Endodermal cell (in vitro differentiated cells): ENCODE results near the gene CASZ1. TPM values are rescaled to one million over a fixed set of nuclear protein-coding genes. Genes with fewer than 3 reads are reported as not detected.

Source experiments
- DNase-seq: peaks from one replicate; pipeline ENCODE4 v3.0.0-alpha.2; 2017
- H3K27ac ChIP-seq: 2 replicates; pipeline ENCODE4 v1.5.1; 2013; ENCODE audit warnings: mild to moderate bottlenecking, low read depth, low read length, moderate library complexity
- H3K27me3 ChIP-seq: 2 replicates; pipeline ENCODE4 v1.6.1; 2013; ENCODE audit warnings: mild to moderate bottlenecking, low read length, moderate library complexity; ENCODE audit not compliant: insufficient read depth, control insufficient read depth, poor library complexity, severe bottlenecking
- H3K36me3 ChIP-seq: 2 replicates; pipeline ENCODE4 v1.7.0; 2013; ENCODE audit warnings: mild to moderate bottlenecking, low read length, moderate library complexity; ENCODE audit not compliant: control insufficient read depth, insufficient read depth
- H3K4me1 ChIP-seq: one replicate; pipeline ENCODE4 v1.7.0; 2013; ENCODE audit warnings: low read length; ENCODE audit not compliant: control insufficient read depth, insufficient read depth
- H3K4me3 ChIP-seq: 2 replicates; pipeline ENCODE4 v1.5.1; 2013; ENCODE audit warnings: mild to moderate bottlenecking, low read length, moderate library complexity
- H3K9ac ChIP-seq: 2 replicates; pipeline ENCODE4 v1.6.1; 2013; ENCODE audit warnings: mild to moderate bottlenecking, low read length, moderate library complexity; ENCODE audit not compliant: poor library complexity, severe bottlenecking; ENCODE audit errors: extremely low read depth
- H3K9me3 ChIP-seq: 2 replicates; pipeline ENCODE4 v1.6.1; 2013; ENCODE audit warnings: mild to moderate bottlenecking, low read length, moderate library complexity; ENCODE audit not compliant: control insufficient read depth
- H3K27ac Mint-ChIP-seq: 2 replicates; pipeline ENCODE4 v1.8.0; 2020; ENCODE audit warnings: mixed read lengths
- H3K27me3 Mint-ChIP-seq: 2 replicates; pipeline ENCODE4 v1.8.0; 2021; ENCODE audit warnings: mild to moderate bottlenecking, mixed read lengths; ENCODE audit not compliant: insufficient read depth
- H3K36me3 Mint-ChIP-seq: 2 replicates; pipeline ENCODE4 v1.8.0; 2020; ENCODE audit warnings: low read depth, mixed read lengths
- H3K4me1 Mint-ChIP-seq: 2 replicates; pipeline ENCODE4 v1.8.0; 2020; ENCODE audit warnings: mixed read lengths
- H3K4me3 Mint-ChIP-seq: 2 replicates; pipeline ENCODE4 v1.8.0; 2020; ENCODE audit warnings: mild to moderate bottlenecking, moderate library complexity, mixed read lengths
- H3K9me3 Mint-ChIP-seq: 2 replicates; pipeline ENCODE4 v1.8.0; 2020; ENCODE audit warnings: mild to moderate bottlenecking, mixed read lengths
- WGBS, 2 experiments: methylation state at CpG; one replicate each; pipeline versions ENCODE4 v1.1.5 to v1.1.7; 2013; ENCODE audit warnings: missing lambda C conversion rate in 2 of 2, mixed read lengths in 1 of 2; ENCODE audit not compliant: insufficient coverage in 1 of 2, insufficient read length in 1 of 2; 5-methylcytosine and 5-hydroxymethylcytosine counted together
- total RNA-seq, 2 donors: library from RNA; stranded (reverse); fragmentation: NEBNext Ultra II Directional in 1 of 2; extraction: Animal tissue kit (Norgen Biotek cat#: 25700) in 1 of 2; gene quantifications; 2 replicates in 1 of 2; 3 replicates in 1 of 2; pipeline ENCODE4 v1.2.1, GENCODE V29; 2021
- TF ChIP-seq, protein P1 (sequence below): fragments of 200-600 bp; sonication (generic); conservative IDR thresholded peaks from 2 replicates; pipeline ENCODE4 v1.5.0; 2021; ENCODE audit warnings: antibody characterized with exemption, mild to moderate bottlenecking

Gene CASZ1
- total RNA-seq, 2 donors from 2014 or later = 3.5 to 5.9 TPM

DNA sequence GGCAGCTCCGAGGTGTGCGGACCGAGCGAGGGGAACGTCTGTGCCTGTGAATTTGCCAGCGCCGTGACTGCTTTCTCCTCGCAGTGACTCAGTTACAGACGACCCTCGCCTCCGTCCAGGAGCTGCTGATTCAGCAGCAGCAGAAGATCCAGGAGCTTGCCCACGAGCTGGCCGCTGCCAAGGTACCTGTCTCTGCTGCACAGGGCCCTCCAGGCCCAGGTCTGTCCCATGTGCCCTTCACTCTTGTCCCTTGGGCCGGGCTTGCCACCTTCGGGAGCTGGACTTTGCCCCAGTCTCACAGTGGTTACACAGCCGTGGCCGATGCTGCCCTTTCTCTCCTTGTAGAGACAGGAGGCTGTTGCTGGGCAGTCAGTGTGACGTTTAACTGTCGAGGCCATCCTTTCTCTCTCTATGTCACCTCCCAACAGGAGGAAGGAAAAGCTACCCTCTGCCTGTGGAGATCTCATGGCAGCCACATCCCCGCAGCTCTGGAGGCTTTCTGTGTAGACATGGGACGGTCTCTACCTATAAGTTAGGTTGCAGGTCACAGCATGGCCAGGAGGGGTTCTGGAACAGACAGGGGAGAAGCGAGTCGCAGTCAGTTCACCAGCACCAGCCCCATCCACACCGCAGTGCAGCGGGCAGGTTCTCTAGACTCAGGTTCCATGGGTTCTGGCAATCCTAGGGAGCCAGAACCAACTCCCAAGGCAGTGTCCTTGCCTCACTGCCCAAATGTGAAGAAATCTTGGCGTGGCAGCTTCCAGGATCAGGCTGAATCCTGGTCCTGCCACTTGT is 172.0 kb downstream of the CASZ1 start:
- 92 to 95% methylated on average over 25 to 26 of the region's 26 CpGs for WGBS, 2 experiments
- no peak overlapping the region for H3K4me3 ChIP-seq
- no peaks in the 10 kb centered on the region for H3K36me3 ChIP-seq
- H3K9me3 ChIP-seq = no peaks in the 10 kb centered on the region
- no peaks in the 10 kb centered on the region for H3K9me3 Mint-ChIP-seq
- H3K27ac Mint-ChIP-seq = no peak overlapping the region
- TF ChIP-seq, protein P1, sequence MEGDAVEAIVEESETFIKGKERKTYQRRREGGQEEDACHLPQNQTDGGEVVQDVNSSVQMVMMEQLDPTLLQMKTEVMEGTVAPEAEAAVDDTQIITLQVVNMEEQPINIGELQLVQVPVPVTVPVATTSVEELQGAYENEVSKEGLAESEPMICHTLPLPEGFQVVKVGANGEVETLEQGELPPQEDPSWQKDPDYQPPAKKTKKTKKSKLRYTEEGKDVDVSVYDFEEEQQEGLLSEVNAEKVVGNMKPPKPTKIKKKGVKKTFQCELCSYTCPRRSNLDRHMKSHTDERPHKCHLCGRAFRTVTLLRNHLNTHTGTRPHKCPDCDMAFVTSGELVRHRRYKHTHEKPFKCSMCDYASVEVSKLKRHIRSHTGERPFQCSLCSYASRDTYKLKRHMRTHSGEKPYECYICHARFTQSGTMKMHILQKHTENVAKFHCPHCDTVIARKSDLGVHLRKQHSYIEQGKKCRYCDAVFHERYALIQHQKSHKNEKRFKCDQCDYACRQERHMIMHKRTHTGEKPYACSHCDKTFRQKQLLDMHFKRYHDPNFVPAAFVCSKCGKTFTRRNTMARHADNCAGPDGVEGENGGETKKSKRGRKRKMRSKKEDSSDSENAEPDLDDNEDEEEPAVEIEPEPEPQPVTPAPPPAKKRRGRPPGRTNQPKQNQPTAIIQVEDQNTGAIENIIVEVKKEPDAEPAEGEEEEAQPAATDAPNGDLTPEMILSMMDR = peak; percentile 20
- H3K9ac ChIP-seq = no peak overlapping the region
- no peaks in the 10 kb centered on the region for H3K27me3 Mint-ChIP-seq
- H3K4me3 Mint-ChIP-seq = no peak overlapping the region
- no peaks in the 10 kb centered on the region for H3K27me3 ChIP-seq
- no peaks in the 10 kb centered on the region for H3K4me1 Mint-ChIP-seq
- no peak overlapping the region for H3K27ac ChIP-seq
- peaks cover 11% of the 10 kb centered on the region for H3K36me3 Mint-ChIP-seq
- DNase-seq = peak; percentile 44
- no peaks in the 10 kb centered on the region for H3K4me1 ChIP-seq

DNA sequence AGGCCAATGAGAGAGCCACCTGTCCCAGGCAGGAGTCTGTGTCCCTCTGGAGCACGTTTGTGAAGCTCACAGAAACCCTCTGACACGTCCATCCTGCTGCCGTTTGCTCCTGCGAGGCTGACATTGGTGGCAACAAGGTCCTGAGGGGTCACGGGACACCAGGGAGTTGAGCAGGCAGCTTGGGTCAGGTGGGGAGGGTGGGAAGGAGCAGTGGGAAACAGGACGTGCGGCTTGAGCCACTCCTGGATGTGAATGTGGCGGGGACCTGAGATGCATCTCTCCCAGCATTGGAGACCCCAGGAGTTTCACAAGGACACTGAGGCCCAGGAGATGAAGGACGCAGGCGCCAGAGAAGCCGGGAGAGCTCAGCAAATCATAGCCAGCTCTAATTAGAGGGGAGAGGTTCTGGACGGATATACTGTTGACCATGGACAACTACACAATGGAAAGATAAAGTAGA is 172.7 kb downstream of the CASZ1 start:
- no peaks in the 10 kb centered on the region for H3K9me3 ChIP-seq
- no peaks in the 10 kb centered on the region for H3K27me3 ChIP-seq
- TF ChIP-seq, protein P1 = no peak
- no peaks in the 10 kb centered on the region for H3K4me1 Mint-ChIP-seq
- H3K4me3 Mint-ChIP-seq = no peak overlapping the region
- H3K27ac Mint-ChIP-seq = no peak overlapping the region
- H3K9me3 Mint-ChIP-seq = no peaks in the 10 kb centered on the region
- no peak overlapping the region for H3K9ac ChIP-seq
- DNase-seq = no peak
- H3K27ac ChIP-seq = no peak overlapping the region
- H3K4me3 ChIP-seq = no peak overlapping the region
- H3K4me1 ChIP-seq = no peaks in the 10 kb centered on the region
- 91 to 92% methylated on average over 9 to 12 of the region's 12 CpGs for WGBS, 2 experiments
- no peaks in the 10 kb centered on the region for H3K27me3 Mint-ChIP-seq
- peaks cover 10% of the 10 kb centered on the region for H3K36me3 Mint-ChIP-seq
- H3K36me3 ChIP-seq = no peaks in the 10 kb centered on the region

DNA sequence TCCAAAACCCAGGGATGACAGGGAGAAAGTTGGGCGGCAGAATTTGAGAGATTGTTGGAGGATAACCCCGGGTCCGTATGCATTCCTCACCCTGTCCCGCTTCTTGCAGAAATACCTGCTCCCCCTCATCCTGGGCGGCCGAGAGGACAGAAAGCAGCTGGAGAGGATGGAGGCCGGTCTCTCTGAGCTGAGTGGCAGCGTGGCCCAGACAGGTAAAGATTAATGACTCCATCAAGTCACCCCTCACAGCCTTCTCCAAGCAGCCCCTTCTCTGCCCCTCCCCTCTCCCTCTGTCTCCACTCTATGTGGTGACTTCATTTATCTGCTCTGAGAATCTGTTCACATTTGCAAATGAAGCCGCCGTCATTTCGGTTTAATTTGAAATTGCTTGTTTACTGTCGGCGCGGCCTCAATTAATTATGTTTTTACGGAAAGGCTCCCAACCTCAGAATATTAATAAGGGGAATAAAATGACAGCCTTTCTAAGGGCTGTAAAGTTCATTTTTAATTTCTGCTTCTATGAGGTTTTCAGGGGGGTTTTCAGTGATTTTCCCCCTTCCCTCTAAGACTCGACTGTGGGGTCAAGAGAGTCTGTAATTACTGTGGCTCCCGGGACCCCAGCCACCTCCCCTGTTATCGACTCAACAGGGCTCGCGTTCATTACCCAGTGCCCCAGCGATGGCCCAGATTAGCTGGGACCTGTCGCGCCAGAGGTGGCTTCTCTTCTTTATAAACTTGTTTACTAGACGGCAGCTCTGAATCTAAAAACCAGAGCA is 173.3 kb downstream of the CASZ1 start:
- H3K4me1 Mint-ChIP-seq = no peaks in the 10 kb centered on the region
- no peak for DNase-seq
- no peak overlapping the region for H3K4me3 Mint-ChIP-seq

More for the DNA sequence above, 173.3 kb downstream of the CASZ1 start:
- no peaks in the 10 kb centered on the region for H3K27me3 ChIP-seq
- TF ChIP-seq, protein P1 = no peak
- no peaks in the 10 kb centered on the region for H3K9me3 ChIP-seq
- H3K27me3 Mint-ChIP-seq = no peaks in the 10 kb centered on the region
- H3K4me3 ChIP-seq = no peak overlapping the region
- H3K36me3 Mint-ChIP-seq = peaks cover 10% of the 10 kb centered on the region
- H3K9me3 Mint-ChIP-seq = no peaks in the 10 kb centered on the region
- no peak overlapping the region for H3K9ac ChIP-seq
- WGBS, 2 experiments = 94 to 96% methylated on average over 24 of the region's 24 CpGs
- no peak overlapping the region for H3K27ac Mint-ChIP-seq
- H3K36me3 ChIP-seq = no peaks in the 10 kb centered on the region
- no peak overlapping the region for H3K27ac ChIP-seq
- no peaks in the 10 kb centered on the region for H3K4me1 ChIP-seq
